Thyroid gland (tissue), 4 donors: ENCODE results near the gene HRAS.

ENCODE experiments used
- POLR2A ChIP-seq, 2 donors: fragments of 450-650 bp; IDR thresholded peaks; one replicate each; pipeline ENCODE4 v1.6.1; 2017; ENCODE audit warnings: antibody characterized with exemption in 2 of 2, mild to moderate bottlenecking in 2 of 2, moderate library complexity in 1 of 2
- TF ChIP-seq, protein P1 (sequence below), 6 experiments: fragments of 200-600 bp in 3 of 6; fragments of 450-650 bp in 3 of 6; sonication (generic) in 3 of 6; IDR thresholded peaks; one replicate each; pipeline ENCODE4 v1.5.1; 2016 to 2019; ENCODE audit warnings: antibody characterized with exemption in 6 of 6, mild to moderate bottlenecking in 2 of 6, inconsistent platforms in 1 of 6, moderate library complexity in 1 of 6

DNA sequence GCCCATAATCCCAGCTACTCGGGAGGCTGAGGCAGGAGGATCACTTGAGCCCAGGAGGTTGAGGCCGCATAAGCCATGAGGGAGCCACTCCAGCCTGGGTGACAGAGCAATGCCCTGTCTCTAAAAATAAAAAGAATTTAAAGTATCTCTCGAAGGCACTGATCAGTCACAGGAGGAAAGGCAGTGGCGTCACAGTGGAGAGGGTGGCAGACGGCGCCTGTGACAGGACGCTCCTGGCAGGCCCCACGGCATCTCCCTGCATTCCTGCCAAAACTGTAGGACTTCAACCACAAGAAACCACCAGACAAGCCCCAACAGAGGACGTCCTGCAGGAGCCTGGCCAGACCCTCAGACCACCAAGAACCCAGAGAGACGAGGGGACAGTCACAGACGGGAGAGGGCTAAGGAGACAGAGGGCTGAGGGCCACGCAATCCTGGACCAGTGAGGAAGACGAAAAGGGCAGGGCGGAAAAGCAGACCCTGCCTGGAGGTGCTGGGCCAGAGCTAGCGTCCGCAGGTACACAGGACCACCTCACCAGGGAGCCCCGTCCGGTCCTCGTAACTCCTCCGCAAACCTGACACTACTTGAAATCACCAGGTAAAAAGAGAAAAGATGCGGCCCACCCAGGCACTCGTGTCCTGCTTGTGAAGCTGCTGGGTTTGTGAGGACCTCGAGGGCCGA lies 34.2 kb downstream of the HRAS start:
- TF ChIP-seq, protein P1, sequence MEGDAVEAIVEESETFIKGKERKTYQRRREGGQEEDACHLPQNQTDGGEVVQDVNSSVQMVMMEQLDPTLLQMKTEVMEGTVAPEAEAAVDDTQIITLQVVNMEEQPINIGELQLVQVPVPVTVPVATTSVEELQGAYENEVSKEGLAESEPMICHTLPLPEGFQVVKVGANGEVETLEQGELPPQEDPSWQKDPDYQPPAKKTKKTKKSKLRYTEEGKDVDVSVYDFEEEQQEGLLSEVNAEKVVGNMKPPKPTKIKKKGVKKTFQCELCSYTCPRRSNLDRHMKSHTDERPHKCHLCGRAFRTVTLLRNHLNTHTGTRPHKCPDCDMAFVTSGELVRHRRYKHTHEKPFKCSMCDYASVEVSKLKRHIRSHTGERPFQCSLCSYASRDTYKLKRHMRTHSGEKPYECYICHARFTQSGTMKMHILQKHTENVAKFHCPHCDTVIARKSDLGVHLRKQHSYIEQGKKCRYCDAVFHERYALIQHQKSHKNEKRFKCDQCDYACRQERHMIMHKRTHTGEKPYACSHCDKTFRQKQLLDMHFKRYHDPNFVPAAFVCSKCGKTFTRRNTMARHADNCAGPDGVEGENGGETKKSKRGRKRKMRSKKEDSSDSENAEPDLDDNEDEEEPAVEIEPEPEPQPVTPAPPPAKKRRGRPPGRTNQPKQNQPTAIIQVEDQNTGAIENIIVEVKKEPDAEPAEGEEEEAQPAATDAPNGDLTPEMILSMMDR (IDR thresholded peaks at IDR 0.05): no peak
- no peak for TF ChIP-seq POLR2A (IDR thresholded peaks at IDR 0.05)
